ENCODE results near the gene TGFBI. TPM values are rescaled to one million over a fixed set of nuclear protein-coding genes. Genes with fewer than 3 reads are reported as not detected.

The TGFBI gene
- total RNA-seq, 1 donor from 2014 or later = 204 TPM

GRCh38 chr5:136058039-136058971 lies 29.5 kb downstream of the TGFBI start:
- Histone ChIP-seq H3K36me3 (ENCODE audit: control insufficient read depth in 3 of 3, insufficient read depth in 3 of 3, low read length in 3 of 3) (peaks cover 5 to 21% (median 18%) of the 10 kb centered on the region in 3 donors), H3K27me3 (ENCODE audit: control insufficient read depth in 3 of 3, insufficient read depth in 3 of 3, low read length in 3 of 3) (peaks cover 0 to 3% (median 0%) of the 10 kb centered on the region in 3 donors), H3K27ac (ENCODE audit: low read depth, low read length) (peak overlapping the region; percentile 55), H3K4me1 (ENCODE audit: control insufficient read depth in 3 of 3, insufficient read depth in 3 of 3, low read length in 3 of 3) (peaks cover 21 to 31% (median 30%) of the 10 kb centered on the region in 3 donors), H3K9ac (ENCODE audit: low read depth in 1 of 3, low read length in 3 of 3) (no peak overlapping the region), H3K9me3 (ENCODE audit: control insufficient read depth in 3 of 3, low read length in 3 of 3) (no peaks in the 10 kb centered on the region), H3K4me3 (ENCODE audit: low read length in 3 of 3) (no peak overlapping the region)

GRCh38 chr5:136058972-136059354 lies 30.2 kb downstream of the TGFBI start:
- Histone ChIP-seq H3K27ac (ENCODE audit: low read depth, low read length) (peak overlapping the region; percentile 55), H3K9ac (ENCODE audit: low read depth in 1 of 3, low read length in 3 of 3) (no peak overlapping the region), H3K4me3 (ENCODE audit: low read length in 3 of 3) (no peak overlapping the region), H3K36me3 (ENCODE audit: control insufficient read depth in 3 of 3, insufficient read depth in 3 of 3, low read length in 3 of 3) (peaks cover 5 to 20% (median 19%) of the 10 kb centered on the region in 3 donors), H3K9me3 (ENCODE audit: control insufficient read depth in 3 of 3, low read length in 3 of 3) (no peaks in the 10 kb centered on the region), H3K4me1 (ENCODE audit: control insufficient read depth in 3 of 3, insufficient read depth in 3 of 3, low read length in 3 of 3) (peaks cover 21 to 26% (median 23%) of the 10 kb centered on the region in 3 donors), H3K27me3 (ENCODE audit: control insufficient read depth in 3 of 3, insufficient read depth in 3 of 3, low read length in 3 of 3) (peaks cover 0 to 3% (median 0%) of the 10 kb centered on the region in 3 donors)

GRCh38 chr5:136060963-136061362 lies 32.2 kb downstream of the TGFBI start:
- Histone ChIP-seq H3K27ac (ENCODE audit: low read depth, low read length) (no peak overlapping the region), H3K9me3 (ENCODE audit: control insufficient read depth in 3 of 3, low read length in 3 of 3) (no peaks in the 10 kb centered on the region), H3K4me1 (ENCODE audit: control insufficient read depth in 3 of 3, insufficient read depth in 3 of 3, low read length in 3 of 3) (peaks cover 18 to 32% (median 20%) of the 10 kb centered on the region in 3 donors), H3K36me3 (ENCODE audit: control insufficient read depth in 3 of 3, insufficient read depth in 3 of 3, low read length in 3 of 3) (peaks cover 5 to 20% (median 17%) of the 10 kb centered on the region in 3 donors), H3K4me3 (ENCODE audit: low read length in 3 of 3) (no peak overlapping the region), H3K27me3 (ENCODE audit: control insufficient read depth in 3 of 3, insufficient read depth in 3 of 3, low read length in 3 of 3) (peaks cover 0 to 3% (median 0%) of the 10 kb centered on the region in 3 donors), H3K9ac (ENCODE audit: low read depth in 1 of 3, low read length in 3 of 3) (no peak overlapping the region)

- Histone ChIP-seq H3K9ac (ENCODE audit: low read depth in 1 of 3, low read length in 3 of 3) (no peak overlapping the region), H3K27me3 (ENCODE audit: control insufficient read depth in 3 of 3, insufficient read depth in 3 of 3, low read length in 3 of 3) (peaks cover 0 to 3% (median 0%) of the 10 kb centered on the region in 3 donors), H3K4me3 (ENCODE audit: low read length in 3 of 3) (no peak overlapping the region), H3K36me3 (ENCODE audit: control insufficient read depth in 3 of 3, insufficient read depth in 3 of 3, low read length in 3 of 3) (peaks cover 5 to 19% (median 13%) of the 10 kb centered on the region in 3 donors), H3K4me1 (ENCODE audit: control insufficient read depth in 3 of 3, insufficient read depth in 3 of 3, low read length in 3 of 3) (peaks cover 27 to 36% (median 29%) of the 10 kb centered on the region in 3 donors), H3K27ac (ENCODE audit: low read depth, low read length) (no peak overlapping the region), H3K9me3 (ENCODE audit: control insufficient read depth in 3 of 3, low read length in 3 of 3) (no peaks in the 10 kb centered on the region)
Measured at GRCh38 chr5:136061630-136062365, 33.0 kb downstream of the TGFBI start.

DNA sequence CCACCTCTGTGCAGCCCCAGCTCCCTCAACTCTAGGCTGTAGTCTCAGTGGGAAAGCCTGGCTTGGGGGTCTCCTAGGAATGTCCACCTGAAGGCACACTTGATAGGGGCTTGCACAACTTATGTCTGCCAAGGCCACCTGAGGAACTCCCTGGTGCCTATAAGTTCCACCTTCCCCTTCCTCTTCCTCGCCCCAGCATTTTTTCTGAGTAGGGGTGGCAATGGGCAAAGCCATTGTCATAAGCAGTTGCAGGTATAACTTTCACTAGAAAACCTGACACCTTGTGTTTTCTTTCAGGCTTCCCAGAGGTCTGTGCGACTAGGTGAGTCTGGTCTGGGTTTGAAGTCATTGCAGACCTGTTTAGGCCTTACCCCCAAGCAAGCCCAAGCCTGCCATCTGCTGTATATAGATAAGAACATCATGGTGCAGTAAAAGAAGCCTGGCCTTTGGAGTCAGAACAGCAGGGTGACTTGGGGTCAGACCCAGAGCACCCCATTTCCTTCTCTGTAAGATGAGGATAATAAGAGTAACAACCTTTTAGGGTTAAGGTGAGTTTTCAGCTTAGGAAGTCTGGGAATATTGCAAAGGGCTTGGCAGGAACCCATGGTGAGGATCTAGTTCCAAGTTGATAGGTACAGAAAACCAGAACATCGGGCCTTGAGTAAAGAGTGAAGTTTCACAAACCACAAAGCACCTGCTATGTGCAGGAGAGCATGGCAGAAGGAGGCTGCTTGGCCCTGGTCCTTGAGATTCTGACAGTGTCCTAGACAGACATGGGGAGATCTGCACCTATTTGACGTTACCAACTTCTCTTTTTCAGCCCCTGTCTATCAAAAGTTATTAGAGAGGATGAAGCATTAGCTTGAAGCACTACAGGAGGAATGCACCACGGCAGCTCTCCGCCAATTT lies 33.8 kb downstream of the TGFBI start:
- no peak overlapping the region for H3K27ac ChIP-seq (ENCODE audit: low read depth, low read length)
- H3K27me3 ChIP-seq (ENCODE audit: control insufficient read depth in 3 of 3, insufficient read depth in 3 of 3, low read length in 3 of 3) = peaks cover 0 to 3% (median 0%) of the 10 kb centered on the region in 3 donors
- peaks cover 21 to 31% (median 29%) of the 10 kb centered on the region in 3 donors for H3K4me1 ChIP-seq (ENCODE audit: control insufficient read depth in 3 of 3, insufficient read depth in 3 of 3, low read length in 3 of 3)
- H3K4me3 ChIP-seq (ENCODE audit: low read length in 3 of 3) = no peak overlapping the region
- H3K9me3 ChIP-seq (ENCODE audit: control insufficient read depth in 3 of 3, low read length in 3 of 3) = no peaks in the 10 kb centered on the region
- H3K36me3 ChIP-seq (ENCODE audit: control insufficient read depth in 3 of 3, insufficient read depth in 3 of 3, low read length in 3 of 3) = peaks cover 5 to 17% (median 11%) of the 10 kb centered on the region in 3 donors
- H3K9ac ChIP-seq (ENCODE audit: low read depth in 1 of 3, low read length in 3 of 3) = no peak overlapping the region

DNA sequence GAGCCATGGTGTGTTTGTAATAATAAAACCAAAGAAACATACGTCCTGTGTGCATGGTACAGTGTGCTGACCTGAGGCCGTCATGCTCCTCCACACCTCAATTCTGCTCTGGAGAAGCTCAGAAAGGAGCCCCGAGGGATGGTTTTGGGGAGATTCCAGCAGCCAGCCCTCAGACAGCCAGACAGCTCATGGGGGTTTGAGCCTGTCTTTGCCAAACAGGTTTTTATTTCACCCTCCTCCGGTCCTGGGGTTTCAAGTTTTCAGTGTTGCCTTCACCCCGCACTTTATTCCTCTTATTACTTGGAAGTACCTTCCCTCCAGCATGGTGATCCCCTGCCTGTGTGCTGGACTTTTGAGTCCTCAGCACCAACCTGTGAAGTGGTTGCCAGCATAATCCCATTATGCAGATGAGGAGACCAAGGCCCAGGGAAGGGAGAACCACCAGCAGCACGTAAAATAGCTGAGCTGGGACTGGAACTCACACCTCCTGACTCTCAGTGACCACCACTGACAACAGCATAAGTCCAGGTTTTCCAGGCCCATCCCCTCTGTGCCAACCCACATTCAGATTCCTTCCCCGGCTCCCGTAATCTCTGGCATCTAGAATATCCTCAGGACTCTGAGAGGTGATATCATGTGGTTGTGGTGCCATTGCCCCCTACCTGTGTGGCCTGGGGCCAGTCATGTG lies 35.1 kb downstream of the TGFBI start:
- Histone ChIP-seq H3K9me3 (ENCODE audit: control insufficient read depth in 3 of 3, low read length in 3 of 3) (no peaks in the 10 kb centered on the region), H3K27me3 (ENCODE audit: control insufficient read depth in 3 of 3, insufficient read depth in 3 of 3, low read length in 3 of 3) (peaks cover 0 to 3% (median 0%) of the 10 kb centered on the region in 3 donors), H3K4me3 (ENCODE audit: low read length in 3 of 3) (no peak overlapping the region), H3K9ac (ENCODE audit: low read depth in 1 of 3, low read length in 3 of 3) (no peak overlapping the region), H3K36me3 (ENCODE audit: control insufficient read depth in 3 of 3, insufficient read depth in 3 of 3, low read length in 3 of 3) (peaks cover 5 to 17% (median 11%) of the 10 kb centered on the region in 3 donors), H3K4me1 (ENCODE audit: control insufficient read depth in 3 of 3, insufficient read depth in 3 of 3, low read length in 3 of 3) (peaks cover 16 to 20% (median 17%) of the 10 kb centered on the region in 3 donors), H3K27ac (ENCODE audit: low read depth, low read length) (no peak overlapping the region)

DNA sequence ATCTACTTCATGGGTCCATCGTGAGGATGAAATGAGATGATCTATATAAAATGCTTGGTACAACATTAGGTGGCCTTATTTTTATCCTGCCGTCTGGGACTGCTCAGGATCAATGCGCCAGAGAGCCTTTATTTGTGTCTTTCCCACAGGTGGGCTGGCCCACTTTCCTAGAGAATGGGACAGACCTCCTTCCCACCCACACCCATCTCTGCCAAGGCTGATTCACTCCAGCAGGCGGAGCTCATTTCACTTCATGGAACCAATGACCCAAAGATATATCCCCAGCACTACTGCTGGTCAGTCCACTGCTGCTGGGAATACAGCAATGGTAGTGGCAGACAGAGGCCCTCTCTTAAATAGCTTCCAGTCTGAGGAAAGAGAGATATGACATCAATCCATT lies 35.7 kb downstream of the TGFBI start:
- peaks cover 5 to 15% (median 10%) of the 10 kb centered on the region in 3 donors for H3K36me3 ChIP-seq (ENCODE audit: control insufficient read depth in 3 of 3, insufficient read depth in 3 of 3, low read length in 3 of 3)

GRCh38 chr5:136065588-136065987 lies 36.8 kb downstream of the TGFBI start:
- Histone ChIP-seq H3K27me3 (ENCODE audit: control insufficient read depth in 3 of 3, insufficient read depth in 3 of 3, low read length in 3 of 3) (peaks cover 0 to 3% (median 0%) of the 10 kb centered on the region in 3 donors), H3K36me3 (ENCODE audit: control insufficient read depth in 3 of 3, insufficient read depth in 3 of 3, low read length in 3 of 3) (peaks cover 4 to 15% (median 5%) of the 10 kb centered on the region in 3 donors), H3K27ac (ENCODE audit: low read depth, low read length) (peak overlapping the region; percentile 27), H3K4me3 (ENCODE audit: low read length in 3 of 3) (no peak overlapping the region), H3K4me1 (ENCODE audit: control insufficient read depth in 3 of 3, insufficient read depth in 3 of 3, low read length in 3 of 3) (peaks cover 15 to 19% (median 16%) of the 10 kb centered on the region in 3 donors), H3K9me3 (ENCODE audit: control insufficient read depth in 3 of 3, low read length in 3 of 3) (no peaks in the 10 kb centered on the region), H3K9ac (ENCODE audit: low read depth in 1 of 3, low read length in 3 of 3) (no peak overlapping the region)

More for the DNA sequence above, 35.7 kb downstream of the TGFBI start:
- Histone ChIP-seq H3K27ac (ENCODE audit: low read depth, low read length) (no peak overlapping the region), H3K9me3 (ENCODE audit: control insufficient read depth in 3 of 3, low read length in 3 of 3) (no peaks in the 10 kb centered on the region), H3K4me3 (ENCODE audit: low read length in 3 of 3) (no peak overlapping the region), H3K9ac (ENCODE audit: low read depth in 1 of 3, low read length in 3 of 3) (no peak overlapping the region), H3K4me1 (ENCODE audit: control insufficient read depth in 3 of 3, insufficient read depth in 3 of 3, low read length in 3 of 3) (peaks cover 14 to 15% (median 15%) of the 10 kb centered on the region in 3 donors), H3K27me3 (ENCODE audit: control insufficient read depth in 3 of 3, insufficient read depth in 3 of 3, low read length in 3 of 3) (peaks cover 0 to 3% (median 0%) of the 10 kb centered on the region in 3 donors)
